NCI-H446 (cell line): ENCODE results near the gene TOMM40.
"Not testable (repeated sequence)": the region's sequence is repeated elsewhere in the genome, so short reads cannot be mapped to it uniquely, and the experiment has no call there.

Source experiments
- DNase-seq, 2 experiments: peaks; one replicate each; lab custom pipeline; 2025; lab: John Stamatoyannopoulos, UW

The TOMM40 gene

GRCh38 chr19:44891016-44891882, at the start of gene TOMM40:
TSS of gene TOMM40 (plus strand) at chr19:44891254. CDS start at chr19:44891416, 162 bp downstream.
- peak in 1 of 2 experiments; percentile 100 for DNase-seq

- no peak for DNase-seq
These were observed 45.8 kb upstream of the TOMM40 start for GRCh38 chr19:44845286-44845611.

- DNase-seq = peak; percentile 60 to 95
These were observed 45.2 kb upstream of the TOMM40 start, which contains the start of gene NECTIN2 for GRCh38 chr19:44845612-44846454. TSS of gene NECTIN2 (plus strand) at chr19:44846297. CDS start at chr19:44846526, 229 bp downstream.

- no peak for DNase-seq
These were observed 44.5 kb upstream of the TOMM40 start for GRCh38 chr19:44846455-44847143.

GRCh38 chr19:44847144-44848035, 43.7 kb upstream of the TOMM40 start:
- no peak for DNase-seq

- no peak for DNase-seq
These were observed 42.8 kb upstream of the TOMM40 start for GRCh38 chr19:44848036-44848811.

GRCh38 chr19:44848812-44849447, 42.1 kb upstream of the TOMM40 start:
- DNase-seq = no peak

GRCh38 chr19:44850641-44851109, 40.4 kb upstream of the TOMM40 start:
- no peak for DNase-seq

- DNase-seq = no peak
These were observed 39.6 kb upstream of the TOMM40 start for GRCh38 chr19:44851427-44851826.

- DNase-seq = no peak
These were observed 35.4 kb upstream of the TOMM40 start for GRCh38 chr19:44855606-44856005.

GRCh38 chr19:44856421-44857083, 34.5 kb upstream of the TOMM40 start:
- no peak for DNase-seq

GRCh38 chr19:44857837-44858236, 33.2 kb upstream of the TOMM40 start:
- no peak for DNase-seq

- DNase-seq = not testable (repeated sequence)
These were observed 29.5 kb upstream of the TOMM40 start for GRCh38 chr19:44861576-44861975.

GRCh38 chr19:44863990-44864389, 27.1 kb upstream of the TOMM40 start:
- DNase-seq = no peak

GRCh38 chr19:44865196-44865767, 25.8 kb upstream of the TOMM40 start:
- DNase-seq = no peak

- DNase-seq = no peak
These were observed 24.4 kb upstream of the TOMM40 start for GRCh38 chr19:44866664-44867063.

- no peak for DNase-seq
These were observed 23.5 kb upstream of the TOMM40 start for GRCh38 chr19:44867578-44867977.

GRCh38 chr19:44869733-44870470, 21.2 kb upstream of the TOMM40 start:
- no peak for DNase-seq
